Activated B cell treated with CpG ODN at 0.5 μM for 24 hours (primary cell): ENCODE data around the gene SMIM32. TPM values are rescaled to one million over a fixed set of nuclear protein-coding genes. Genes with fewer than 3 reads are reported as not detected.

ENCODE experiments used
- ATAC-seq: fragments of 200-7000 bp; cut with Tn5 transposase; one replicate; pipeline ENCODE4 v1.10.0; 2021; ENCODE audit warnings: low read depth, mild to moderate bottlenecking, moderate library complexity
- CTCF ChIA-PET: fragments of 350-600 bp; sonication (Branson Sonifier 250); formaldehyde crosslinking; loops from one replicate; lab custom pipeline; 2021; ENCODE audit warnings: antibody characterized with exemption; lab: Charles Lee
- POLR2A ChIA-PET: fragments of 350-600 bp; sonication (Branson Sonifier 250); formaldehyde crosslinking; loops from one replicate; lab custom pipeline; 2021; ENCODE audit warnings: antibody characterized with exemption; lab: Charles Lee
- DNase-seq: peaks from one replicate; pipeline ENCODE4 v3.0.0; 2022
- H3K27ac Mint-ChIP-seq: one replicate; pipeline ENCODE4 v1.8.0; 2020; ENCODE audit warnings: mixed read lengths
- H3K27me3 Mint-ChIP-seq: one replicate; pipeline ENCODE4 v1.8.0; 2021; ENCODE audit warnings: mixed read lengths
- H3K36me3 Mint-ChIP-seq: one replicate; pipeline ENCODE4 v1.8.0; 2021; ENCODE audit warnings: low read depth, mixed read lengths
- H3K4me1 Mint-ChIP-seq: one replicate; pipeline ENCODE4 v1.8.0; 2021; ENCODE audit warnings: mixed read lengths
- H3K4me3 Mint-ChIP-seq: one replicate; pipeline ENCODE4 v1.8.0; 2020; ENCODE audit warnings: mild to moderate bottlenecking, mixed read lengths
- H3K9me3 Mint-ChIP-seq: one replicate; pipeline ENCODE4 v1.8.0; 2020; ENCODE audit warnings: mixed read lengths
- CTCF ChIP-seq: fragments of 200-600 bp; IDR thresholded peaks from one replicate; pipeline ENCODE4 v1.8.0; 2022; ENCODE audit warnings: antibody characterized with exemption, mild to moderate bottlenecking
- intact Hi-C: fragments of 100-400 bp; cut with micrococcal nuclease; formaldehyde crosslinking; loops from one replicate; pipeline ENCODE4 v1.15.1; 2024
- total RNA-seq: library from RNA; stranded (reverse); gene quantifications from 2 replicates; pipeline ENCODE4 v1.2.3, GENCODE V29; 2022

The SMIM32 gene
- total RNA-seq, 1 donor from 2014 or later, result not detected

- Mint-ChIP-seq H3K4me1 (no peaks in the 10 kb centered on the region), H3K4me3 (no peak overlapping the region), H3K27ac (no peak overlapping the region), H3K27me3 (peaks cover 20% of the 10 kb centered on the region), H3K9me3 (no peaks in the 10 kb centered on the region), H3K36me3 (no peaks in the 10 kb centered on the region)
- ATAC-seq, result no peak
- intact Hi-C loops, result loop anchor here (2.0 kb wide), 1 partner anchor 757 kb away; no protein-coding TSS in a partner anchor
- no peak for TF ChIP-seq CTCF
- ChIA-PET CTCF (no interaction called here), POLR2A (no interaction called here)
- no peak for DNase-seq
Observed at GRCh38 chr5:136213919-136214493, 21.0 kb upstream of the SMIM32 start.

DNA sequence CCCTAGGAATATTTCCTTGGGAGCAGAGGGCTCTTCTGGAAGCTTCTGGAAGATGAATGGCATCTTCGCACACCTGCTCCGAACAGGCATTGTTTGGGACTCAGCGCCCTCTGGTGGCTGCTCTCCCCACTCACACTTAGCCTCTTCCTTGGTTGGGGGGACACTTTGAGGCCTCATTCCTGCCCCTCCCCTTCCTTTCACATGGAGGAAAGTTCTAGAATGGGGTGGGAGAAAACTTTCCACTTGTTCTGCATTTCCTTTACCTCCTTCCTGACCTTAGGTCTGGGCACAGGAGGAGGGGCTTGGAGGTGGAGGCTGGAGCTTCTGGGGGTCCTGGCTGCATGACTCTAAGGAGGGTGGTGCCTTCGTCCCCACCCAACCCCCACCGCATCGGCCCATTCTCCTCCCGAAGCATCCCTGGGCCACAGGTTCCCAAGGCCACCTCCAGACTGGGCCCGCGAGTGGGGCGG is 19.3 kb upstream of the SMIM32 start:
- intact Hi-C loops, result loop anchor here (1.0 to 2.0 kb wide), 3 partner anchors 267 to 755 kb away; no protein-coding TSS in a partner anchor
- Mint-ChIP-seq H3K27ac (no peak overlapping the region), H3K9me3 (no peaks in the 10 kb centered on the region), H3K4me3 (no peak overlapping the region), H3K27me3 (peaks cover 20% of the 10 kb centered on the region), H3K36me3 (no peaks in the 10 kb centered on the region), H3K4me1 (no peaks in the 10 kb centered on the region)
- DNase-seq (peak; percentile 37), ATAC-seq (peak; percentile 28)
- peak; percentile 46 for TF ChIP-seq CTCF
- CTCF ChIA-PET, result interaction anchor here (0.6 to 1.7 kb wide), 8 partner anchors 10 to 341 kb away, joined by 3 to 15 read pairs (median 4); no protein-coding TSS in a partner anchor
- POLR2A ChIA-PET, result no interaction called here

DNA sequence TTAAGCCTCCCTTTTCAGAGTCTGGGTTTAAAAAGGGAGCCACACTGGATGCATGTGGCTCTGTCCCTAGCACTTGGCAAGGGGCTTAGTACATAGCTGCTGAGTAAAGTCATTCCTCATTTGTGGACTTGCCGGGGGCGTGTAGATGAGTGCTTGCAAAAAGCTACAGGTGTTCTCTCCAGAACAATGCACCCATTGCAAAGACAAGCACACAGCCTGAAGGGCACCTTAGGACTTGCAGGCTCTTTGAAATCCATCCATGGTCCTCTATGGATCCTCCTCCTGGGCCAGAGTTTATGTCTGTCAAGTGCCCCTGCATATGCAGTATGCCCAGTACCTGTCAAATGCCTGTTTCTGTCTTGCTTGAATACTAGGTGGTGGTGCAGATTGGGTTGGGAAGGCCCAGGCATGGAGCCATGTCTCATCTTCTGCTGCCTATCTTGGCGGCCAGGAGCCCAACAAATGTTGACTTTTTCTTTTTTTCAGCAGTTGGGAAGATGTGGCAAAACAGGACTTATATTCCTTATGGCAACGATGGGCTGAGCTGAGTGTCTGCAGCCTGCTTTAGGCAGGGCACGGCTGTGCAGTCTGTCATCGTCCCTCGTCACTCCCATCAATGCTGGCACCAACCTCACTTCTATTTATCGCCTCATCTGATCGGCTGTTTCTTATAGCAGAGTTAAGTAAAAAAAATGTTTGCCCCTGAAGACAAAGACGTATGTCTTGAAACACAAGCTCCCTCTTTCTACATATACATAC is 18.5 kb upstream of the SMIM32 start:
- ChIA-PET CTCF (interaction anchor here (0.6 to 1.7 kb wide), 8 partner anchors 11 to 340 kb away, joined by 3 to 15 read pairs (median 4); no protein-coding TSS in a partner anchor), POLR2A (no interaction called here)
- no peak overlapping the region for H3K4me3 Mint-ChIP-seq
- no peaks in the 10 kb centered on the region for H3K36me3 Mint-ChIP-seq
- DNase-seq (no peak), ATAC-seq (no peak)
- no peak for TF ChIP-seq CTCF
- H3K27ac Mint-ChIP-seq, result no peak overlapping the region
- H3K9me3 Mint-ChIP-seq, result no peaks in the 10 kb centered on the region
- no peaks in the 10 kb centered on the region for H3K4me1 Mint-ChIP-seq
- intact Hi-C loops, result loop anchor here (1.0 to 2.0 kb wide), 3 partner anchors 266 to 755 kb away; no protein-coding TSS in a partner anchor
- peaks cover 16% of the 10 kb centered on the region for H3K27me3 Mint-ChIP-seq

DNA sequence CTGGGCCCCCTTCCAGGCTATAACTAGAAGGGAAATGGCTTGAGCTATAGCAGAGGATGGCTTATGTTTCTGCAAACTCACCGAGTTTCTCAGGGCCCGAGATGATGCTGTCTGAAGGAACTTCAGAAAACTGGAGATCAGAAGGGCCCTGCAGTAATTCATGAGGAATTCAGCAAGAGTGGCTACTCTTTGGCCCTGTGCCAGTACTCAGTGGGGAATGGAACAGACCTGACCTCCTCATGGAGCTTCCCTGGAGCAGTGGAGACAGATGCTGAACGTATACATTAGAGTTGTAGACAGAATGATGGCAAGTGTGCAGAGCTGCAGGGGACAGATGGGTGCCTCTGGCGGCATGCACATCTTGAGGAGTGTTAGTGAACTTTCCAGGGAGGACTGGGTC is 17.3 kb upstream of the SMIM32 start:
- Mint-ChIP-seq H3K4me3 (no peak overlapping the region), H3K36me3 (no peaks in the 10 kb centered on the region), H3K27me3 (peaks cover 16% of the 10 kb centered on the region), H3K27ac (no peak overlapping the region), H3K4me1 (no peaks in the 10 kb centered on the region), H3K9me3 (no peaks in the 10 kb centered on the region)
- TF ChIP-seq CTCF, result no peak
- intact Hi-C loops, result no loop called here
- ATAC-seq, result no peak
- no peak for DNase-seq
- ChIA-PET POLR2A (no interaction called here), CTCF (interaction anchor here (0.9 to 1.1 kb wide), 3 partner anchors 16 to 324 kb away, joined by 3 read pairs; no protein-coding TSS in a partner anchor)

- intact Hi-C loops, result no loop called here
- ChIA-PET POLR2A (no interaction called here), CTCF (interaction anchor here (1.1 kb wide), 1 partner anchor 15 kb away, joined by 3 read pairs; no protein-coding TSS in a partner anchor)
- Mint-ChIP-seq H3K36me3 (no peaks in the 10 kb centered on the region), H3K27ac (no peak overlapping the region), H3K9me3 (no peaks in the 10 kb centered on the region), H3K4me3 (no peak overlapping the region), H3K27me3 (peaks cover 16% of the 10 kb centered on the region), H3K4me1 (no peaks in the 10 kb centered on the region)
- TF ChIP-seq CTCF, result no peak
- no peak for ATAC-seq
- DNase-seq, result no peak
Observed at GRCh38 chr5:136209346-136209910, 16.5 kb upstream of the SMIM32 start.
